Neural progenitor cell (in vitro differentiated cells): Measurements from ENCODE around the gene TTYH1. TPM values are rescaled to one million over a fixed set of nuclear protein-coding genes. Genes with fewer than 3 reads are reported as not detected.
"Not testable (repeated sequence)": the region's sequence is repeated elsewhere in the genome, so short reads cannot be mapped to it uniquely, and the experiment has no call there.

ENCODE experiments used
- DNase-seq: peaks from one replicate; pipeline ENCODE4 v3.0.0-alpha.2; 2016; ENCODE audit warnings: low spot score
- H2AFZ ChIP-seq: fragments of 200-600 bp; sonication (generic); replicated peaks from 2 replicates; pipeline ENCODE4 v1.6.1; 2016; ENCODE audit warnings: antibody characterized with exemption
- H3F3A ChIP-seq: fragments of 200-600 bp; sonication (generic); 2 replicates; pipeline ENCODE4 v1.6.1; 2016; ENCODE audit warnings: antibody characterized with exemption, low read depth
- H3K27ac ChIP-seq: fragments of 200-600 bp; sonication (generic); 2 replicates; pipeline ENCODE4 v1.5.1; 2016; ENCODE audit warnings: mild to moderate bottlenecking
- H3K27me3 ChIP-seq: fragments of 200-600 bp; sonication (generic); 2 replicates; pipeline ENCODE4 v1.6.1; 2016; ENCODE audit warnings: mild to moderate bottlenecking, moderate library complexity
- H3K36me3 ChIP-seq: fragments of 200-600 bp; sonication (generic); 2 replicates; pipeline ENCODE4 v1.5.1; 2016
- H3K4me1 ChIP-seq: fragments of 200-600 bp; sonication (generic); 2 replicates; pipeline ENCODE4 v1.6.1; 2016; ENCODE audit warnings: mixed run types
- H3K4me2 ChIP-seq: fragments of 200-600 bp; sonication (generic); 2 replicates; pipeline ENCODE4 v1.6.1; 2016
- H3K4me3 ChIP-seq: fragments of 200-600 bp; sonication (generic); 2 replicates; pipeline ENCODE4 v1.5.1; 2016
- H3K79me2 ChIP-seq: fragments of 200-600 bp; sonication (generic); 2 replicates; pipeline ENCODE4 v1.6.1; 2016; ENCODE audit warnings: low read depth
- H3K9ac ChIP-seq: fragments of 200-600 bp; sonication (generic); 2 replicates; pipeline ENCODE4 v1.6.1; 2016
- H3K9me3 ChIP-seq: fragments of 200-600 bp; sonication (generic); 2 replicates; pipeline ENCODE4 v1.5.1; 2016; ENCODE audit warnings: low read depth
- H4K20me1 ChIP-seq: fragments of 200-600 bp; sonication (generic); 2 replicates; pipeline ENCODE4 v1.6.1; 2016; ENCODE audit warnings: low read depth
- H3K27ac Mint-ChIP-seq: 3 replicates; pipeline ENCODE4 v1.8.0; 2021; ENCODE audit warnings: mixed read lengths
- H3K27me3 Mint-ChIP-seq: 2 replicates; pipeline ENCODE4 v1.8.0; 2022; ENCODE audit warnings: low read depth, mild to moderate bottlenecking, inconsistent platforms, moderate library complexity, mixed read lengths; ENCODE audit not compliant: insufficient read depth
- H3K36me3 Mint-ChIP-seq: 3 replicates; pipeline ENCODE4 v1.8.0; 2021; ENCODE audit warnings: mixed read lengths
- H3K4me1 Mint-ChIP-seq: 3 replicates; pipeline ENCODE4 v1.8.0; 2021; ENCODE audit warnings: mixed read lengths
- H3K4me3 Mint-ChIP-seq: 3 replicates; pipeline ENCODE4 v1.8.0; 2021; ENCODE audit warnings: mild to moderate bottlenecking, moderate library complexity, mixed read lengths
- H3K9me3 Mint-ChIP-seq: 3 replicates; pipeline ENCODE4 v1.8.0; 2020; ENCODE audit warnings: mixed read lengths
- EZH2 ChIP-seq: fragments of 200-600 bp; sonication (generic); IDR thresholded peaks from 2 replicates; pipeline ENCODE4 v1.6.1; 2017; ENCODE audit warnings: antibody characterized with exemption, mild to moderate bottlenecking, moderate library complexity
- EZH2phosphoT487 ChIP-seq: fragments of 200-600 bp; sonication (generic); IDR thresholded peaks from 2 replicates; pipeline ENCODE4 v1.6.1; 2017; ENCODE audit warnings: antibody characterized with exemption
- total RNA-seq: library from RNA; depleted of rRNA; stranded (reverse); fragments of >200 nt; gene quantifications from 2 replicates; pipeline ENCODE4 v1.2.3, GENCODE V29; 2015; ENCODE audit warnings: low replicate concordance
- TF ChIP-seq, protein P1 (sequence below): fragments of 200-600 bp; sonication (generic); IDR thresholded peaks from 2 replicates; pipeline ENCODE4 v1.5.1; 2017; ENCODE audit warnings: antibody characterized with exemption, mild to moderate bottlenecking

Gene TTYH1
- total RNA-seq, 1 donor from 2014 or later: 34.2 TPM

DNA sequence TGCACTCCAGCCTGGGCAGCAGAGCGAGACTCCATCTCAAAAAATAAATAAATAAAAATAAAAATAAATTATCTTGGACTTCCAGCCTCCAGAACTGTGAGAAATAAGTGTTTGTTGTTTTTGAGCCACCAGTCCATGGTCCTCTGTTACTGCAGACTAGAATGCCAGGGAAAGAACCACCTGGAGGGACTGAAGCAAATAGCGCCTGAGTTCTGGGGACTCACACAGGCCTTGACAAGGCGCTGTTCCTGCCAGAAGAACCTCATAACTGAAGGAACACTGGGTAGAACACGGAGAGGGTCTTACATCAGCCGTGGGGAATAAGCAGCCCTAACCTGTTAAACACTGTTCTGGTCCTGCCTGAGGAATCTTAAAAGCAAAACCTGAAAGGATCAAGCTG, 25.4 kb downstream of the TTYH1 start:
- DNase-seq: no peak
- Mint-ChIP-seq H3K27ac (no peak overlapping the region), H3K4me1 (peaks cover 31% of the 10 kb centered on the region), H3K9me3 (no peaks in the 10 kb centered on the region), H3K36me3 (peaks cover 15% of the 10 kb centered on the region), H3K4me3 (no peak overlapping the region), H3K27me3 (peaks cover 6% of the 10 kb centered on the region)
- no peak overlapping the region for H3K4me3 ChIP-seq
- peaks cover 17% of the 10 kb centered on the region for H3F3A ChIP-seq
- no peaks in the 10 kb centered on the region for H3K36me3 ChIP-seq
- H3K79me2 ChIP-seq: peaks cover 4% of the 10 kb centered on the region
- no peaks in the 10 kb centered on the region for H3K27me3 ChIP-seq
- TF ChIP-seq, protein P1, sequence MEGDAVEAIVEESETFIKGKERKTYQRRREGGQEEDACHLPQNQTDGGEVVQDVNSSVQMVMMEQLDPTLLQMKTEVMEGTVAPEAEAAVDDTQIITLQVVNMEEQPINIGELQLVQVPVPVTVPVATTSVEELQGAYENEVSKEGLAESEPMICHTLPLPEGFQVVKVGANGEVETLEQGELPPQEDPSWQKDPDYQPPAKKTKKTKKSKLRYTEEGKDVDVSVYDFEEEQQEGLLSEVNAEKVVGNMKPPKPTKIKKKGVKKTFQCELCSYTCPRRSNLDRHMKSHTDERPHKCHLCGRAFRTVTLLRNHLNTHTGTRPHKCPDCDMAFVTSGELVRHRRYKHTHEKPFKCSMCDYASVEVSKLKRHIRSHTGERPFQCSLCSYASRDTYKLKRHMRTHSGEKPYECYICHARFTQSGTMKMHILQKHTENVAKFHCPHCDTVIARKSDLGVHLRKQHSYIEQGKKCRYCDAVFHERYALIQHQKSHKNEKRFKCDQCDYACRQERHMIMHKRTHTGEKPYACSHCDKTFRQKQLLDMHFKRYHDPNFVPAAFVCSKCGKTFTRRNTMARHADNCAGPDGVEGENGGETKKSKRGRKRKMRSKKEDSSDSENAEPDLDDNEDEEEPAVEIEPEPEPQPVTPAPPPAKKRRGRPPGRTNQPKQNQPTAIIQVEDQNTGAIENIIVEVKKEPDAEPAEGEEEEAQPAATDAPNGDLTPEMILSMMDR: no peak
- no peak for TF ChIP-seq EZH2
- TF ChIP-seq EZH2phosphoT487: no peak
- H3K9me3 ChIP-seq: no peaks in the 10 kb centered on the region
- H2AFZ ChIP-seq: no peak overlapping the region
- no peak overlapping the region for H3K9ac ChIP-seq
- peaks cover 33% of the 10 kb centered on the region for H4K20me1 ChIP-seq
- H3K4me2 ChIP-seq: no peak overlapping the region
- H3K27ac ChIP-seq: no peak overlapping the region
- peaks cover 13% of the 10 kb centered on the region for H3K4me1 ChIP-seq

DNA sequence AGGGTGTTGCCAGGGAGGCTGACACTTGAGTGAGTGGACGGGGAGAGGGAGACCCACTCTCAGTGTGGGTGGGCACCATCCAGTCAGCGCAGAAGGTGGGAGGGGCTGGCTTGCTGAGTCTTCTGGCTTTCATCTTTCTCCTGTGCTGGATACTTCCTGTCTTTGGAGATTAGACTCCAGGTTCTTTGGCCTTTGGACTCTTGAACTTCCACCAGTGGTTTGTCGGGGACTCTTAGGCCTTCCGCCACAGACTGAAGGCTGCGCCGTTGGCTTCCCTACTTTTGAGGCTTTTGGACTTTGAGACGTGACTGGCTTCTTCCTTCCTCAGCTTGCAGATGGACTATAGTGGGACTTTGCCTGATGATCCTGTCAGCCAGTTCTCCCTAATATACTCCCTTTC, 29.5 kb downstream of the TTYH1 start:
- Histone ChIP-seq H3K36me3 (no peaks in the 10 kb centered on the region), H3K4me2 (no peak overlapping the region), H3K9me3 (no peaks in the 10 kb centered on the region), H3F3A (peaks cover 4% of the 10 kb centered on the region), H3K27me3 (no peaks in the 10 kb centered on the region), H3K4me3 (no peak overlapping the region), H2AFZ (no peak overlapping the region), H4K20me1 (peaks cover 20% of the 10 kb centered on the region), H3K79me2 (peaks cover 35% of the 10 kb centered on the region), H3K4me1 (no peaks in the 10 kb centered on the region), H3K9ac (no peak overlapping the region), H3K27ac (no peak overlapping the region)
- DNase-seq: no peak
- H3K4me1 Mint-ChIP-seq: peaks cover 19% of the 10 kb centered on the region
- no peak overlapping the region for H3K27ac Mint-ChIP-seq
- peaks cover 11% of the 10 kb centered on the region for H3K36me3 Mint-ChIP-seq
- TF ChIP-seq, protein P1: no peak
- no peak for TF ChIP-seq EZH2phosphoT487
- no peak overlapping the region for H3K4me3 Mint-ChIP-seq
- no peaks in the 10 kb centered on the region for H3K9me3 Mint-ChIP-seq
- H3K27me3 Mint-ChIP-seq: peaks cover 7% of the 10 kb centered on the region

DNA sequence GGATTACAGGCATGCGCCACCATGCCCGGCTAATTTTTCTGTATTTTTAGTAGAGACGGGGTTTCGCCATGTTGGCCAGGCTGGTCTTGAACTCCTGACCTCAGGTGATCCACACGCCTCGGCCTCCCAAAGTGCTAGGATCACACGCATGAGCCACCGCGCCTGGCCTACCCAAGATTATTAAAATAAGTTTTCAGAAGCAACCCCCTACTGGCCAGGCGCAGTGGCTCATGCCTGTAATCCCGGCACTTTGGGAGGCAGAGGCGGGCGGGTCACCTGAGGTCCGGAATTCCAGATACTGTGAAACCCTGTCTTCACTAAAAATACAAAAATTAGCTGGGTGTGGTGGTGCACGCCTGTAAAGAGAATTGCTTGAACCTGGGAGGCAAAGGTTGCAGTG, 31.1 kb downstream of the TTYH1 start:
- H3K27ac ChIP-seq, H3K27ac Mint-ChIP-seq, H3K27me3 ChIP-seq, H3F3A ChIP-seq, H3K4me2 ChIP-seq, H3K36me3 ChIP-seq, H3K4me3 ChIP-seq, H3K4me3 Mint-ChIP-seq, H3K27me3 Mint-ChIP-seq, H3K9me3 Mint-ChIP-seq, H3K9ac ChIP-seq, H2AFZ ChIP-seq, H3K9me3 ChIP-seq, DNase-seq, H3K4me1 ChIP-seq: not testable (repeated sequence)
- H4K20me1 ChIP-seq: peaks cover 32% of the 10 kb centered on the region
- peaks cover 51% of the 10 kb centered on the region for H3K79me2 ChIP-seq
- peaks cover 17% of the 10 kb centered on the region for H3K36me3 Mint-ChIP-seq
- peaks cover 33% of the 10 kb centered on the region for H3K4me1 Mint-ChIP-seq

DNA sequence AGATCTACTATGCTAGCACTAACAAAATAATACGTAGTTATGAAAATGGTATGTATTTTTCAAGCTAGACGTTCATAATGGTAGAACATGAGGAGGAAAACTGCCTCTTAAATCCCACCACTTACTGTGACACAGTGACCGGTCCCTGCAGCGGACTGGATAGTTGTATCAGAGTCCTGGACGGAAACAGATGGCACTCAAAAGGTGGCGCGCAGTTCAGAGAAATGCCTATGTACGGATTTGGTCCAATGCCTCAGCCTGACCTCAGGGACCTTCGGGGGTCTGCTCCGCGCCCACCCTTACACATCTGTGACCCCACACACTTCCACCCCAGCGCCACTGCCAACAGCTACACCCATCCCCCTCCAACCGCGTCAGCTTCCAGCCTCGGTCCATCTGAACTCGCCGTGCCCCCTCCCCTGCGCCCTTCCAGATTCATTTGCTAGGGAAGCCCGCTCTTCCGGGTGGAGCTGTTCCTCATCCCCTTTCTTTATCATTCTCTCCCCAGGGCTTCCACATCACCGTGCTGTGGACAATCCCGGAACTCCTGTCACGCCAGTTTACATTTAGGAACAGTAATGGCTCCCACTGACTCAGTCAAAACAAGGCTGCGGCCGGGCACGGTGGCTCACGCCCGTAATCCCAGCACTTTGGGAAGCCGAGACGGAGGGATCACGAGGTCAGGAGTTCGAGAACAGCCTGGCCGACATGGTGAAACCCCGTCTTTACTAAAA, 32.9 kb downstream of the TTYH1 start:
- Histone ChIP-seq H2AFZ (peak overlapping the region; percentile 80), H3F3A (no peaks in the 10 kb centered on the region), H3K27me3 (no peaks in the 10 kb centered on the region), H3K36me3 (no peaks in the 10 kb centered on the region), H4K20me1 (peaks cover 49% of the 10 kb centered on the region), H3K9me3 (no peaks in the 10 kb centered on the region), H3K79me2 (peaks cover 68% of the 10 kb centered on the region), H3K27ac (no peak overlapping the region), H3K4me1 (no peaks in the 10 kb centered on the region), H3K4me3 (peak overlapping the region; percentile 74), H3K4me2 (peak overlapping the region; percentile 98), H3K9ac (peak overlapping the region; percentile 16)
- Mint-ChIP-seq H3K4me3 (peak overlapping the region; percentile 97), H3K4me1 (peaks cover 33% of the 10 kb centered on the region), H3K27me3 (peaks cover 10% of the 10 kb centered on the region), H3K27ac (peak overlapping the region; percentile 94), H3K9me3 (no peaks in the 10 kb centered on the region), H3K36me3 (peaks cover 23% of the 10 kb centered on the region)
- peak; percentile 75 for DNase-seq
- TF ChIP-seq, protein P1: no peak
- no peak for TF ChIP-seq EZH2
- no peak for TF ChIP-seq EZH2phosphoT487
